GM12891 (cell line): ENCODE measurements around the gene BRD3OS.

Experiments
- DNase-seq: peaks from one replicate; pipeline ENCODE4 v3.0.0; 2011; ENCODE audit warnings: low spot score; ENCODE audit not compliant: insufficient read length
- FAIRE-seq: peaks from 2 replicates; lab custom pipeline; 2011; peaks lifted over from hg19 to GRCh38; lab: Jason Lieb, UNC
- PAX5 ChIP-seq: IDR thresholded peaks from 2 replicates; pipeline ENCODE4 v1.6.1; 2011; ENCODE audit warnings: low read length, moderate library complexity, mild to moderate bottlenecking; ENCODE audit not compliant: insufficient read depth, severe bottlenecking
- POLR2A ChIP-seq: IDR thresholded peaks from 2 replicates; pipeline ENCODE4 v1.6.1; 2011; ENCODE audit warnings: low read depth, low read length, control low read depth
- POLR2AphosphoS5 ChIP-seq: IDR thresholded peaks from 2 replicates; pipeline ENCODE4 v1.6.1; 2011; ENCODE audit warnings: low read depth, low read length, control low read depth
- POU2F2 ChIP-seq: IDR thresholded peaks from 2 replicates; pipeline ENCODE4 v1.6.1; 2011; ENCODE audit warnings: low read depth, mild to moderate bottlenecking, control low read depth, low read length, moderate library complexity
- SPI1 ChIP-seq: IDR thresholded peaks from 2 replicates; pipeline ENCODE4 v1.6.1; 2011; ENCODE audit warnings: low read depth, low read length, control low read depth
- TAF1 ChIP-seq: IDR thresholded peaks from 2 replicates; pipeline ENCODE4 v1.6.1; 2011; ENCODE audit warnings: low read depth, low read length, control low read depth

Gene BRD3OS

GRCh38 chr9:134034215-134035040 is 9.1 kb downstream of the BRD3OS start:
- no peak for DNase-seq
- FAIRE-seq: no peak
- no peak for TF ChIP-seq PAX5
- no peak for TF ChIP-seq POU2F2
- TF ChIP-seq SPI1: no peak
- no peak for TF ChIP-seq POLR2AphosphoS5
- TF ChIP-seq POLR2A: no peak
- TF ChIP-seq TAF1: no peak

DNA sequence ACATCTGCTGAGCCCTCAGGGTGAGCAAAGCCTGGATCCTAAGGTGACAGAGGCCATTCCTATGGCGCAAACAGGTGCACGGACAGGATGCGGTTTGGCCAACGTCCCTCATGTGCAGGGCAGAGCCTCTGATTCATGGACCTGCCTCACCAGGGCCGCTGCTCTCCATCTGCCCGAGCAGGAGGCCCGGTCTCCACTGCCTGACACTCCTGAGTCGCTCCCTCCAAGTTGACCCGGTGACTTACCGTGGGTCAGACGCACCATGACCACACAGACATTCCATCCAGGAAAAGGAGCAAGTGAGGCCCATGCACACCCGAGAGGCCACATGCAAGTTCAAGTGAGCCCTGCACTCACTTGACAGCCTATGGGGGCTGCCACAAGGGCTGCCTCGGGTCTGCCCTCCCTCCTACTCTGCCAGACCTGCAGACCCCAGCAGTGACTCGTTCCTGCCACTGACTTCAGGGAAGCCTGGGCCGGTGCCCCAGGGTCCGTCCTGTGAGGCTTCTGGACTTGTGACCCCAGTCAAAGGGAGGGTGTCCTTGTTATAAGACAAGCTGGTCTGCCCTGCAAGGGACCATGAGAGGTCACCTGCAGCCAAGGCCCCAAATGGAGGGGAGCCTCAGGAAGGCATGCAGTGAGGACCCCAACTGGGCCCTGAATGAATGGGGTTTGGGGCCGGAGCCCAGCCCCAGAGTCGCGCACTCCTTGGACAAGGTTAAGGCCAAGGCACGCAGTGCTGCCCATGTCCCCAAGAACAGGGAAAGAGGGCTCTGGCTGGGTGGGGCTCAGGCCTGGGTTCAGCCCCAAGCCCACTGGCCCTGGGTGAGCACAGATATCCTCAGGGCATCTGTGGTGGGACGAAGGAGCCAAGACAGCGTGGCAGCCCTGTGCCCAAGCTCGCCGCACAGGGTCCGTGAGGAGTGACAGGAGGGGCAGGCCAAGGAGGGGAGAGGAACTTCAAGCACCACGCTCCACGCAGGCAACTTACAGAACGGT is 10.1 kb downstream of the BRD3OS start:
- no peak for FAIRE-seq
- DNase-seq: no peak
- TF ChIP-seq TAF1 (no peak), POU2F2 (no peak), SPI1 (no peak), PAX5 (no peak)

GRCh38 chr9:134036130-134036529 is 10.8 kb downstream of the BRD3OS start:
- FAIRE-seq (no peak), DNase-seq (no peak)
- TF ChIP-seq PAX5: no peak
- no peak for TF ChIP-seq TAF1
- no peak for TF ChIP-seq POU2F2
- no peak for TF ChIP-seq POLR2A
- TF ChIP-seq POLR2AphosphoS5: no peak
- TF ChIP-seq SPI1: no peak

- no peak for DNase-seq
- no peak for FAIRE-seq
- TF ChIP-seq POLR2AphosphoS5 (no peak), TAF1 (no peak), PAX5 (no peak), SPI1 (no peak)
Observed at GRCh38 chr9:134037641-134038040, 12.4 kb downstream of the BRD3OS start.

GRCh38 chr9:134039386-134040175 is 14.3 kb downstream of the BRD3OS start:
- TF ChIP-seq POU2F2: no peak
- TF ChIP-seq SPI1: no peak
- no peak for TF ChIP-seq POLR2A
- no peak for TF ChIP-seq PAX5
- no peak for TF ChIP-seq TAF1
- TF ChIP-seq POLR2AphosphoS5: no peak
- DNase-seq (no peak), FAIRE-seq (no peak)

- FAIRE-seq (no peak), DNase-seq (no peak)
- TF ChIP-seq POLR2A (no peak), TAF1 (no peak), PAX5 (no peak), SPI1 (no peak), POU2F2 (no peak), POLR2AphosphoS5 (no peak)
Observed at GRCh38 chr9:134040176-134040565, 14.9 kb downstream of the BRD3OS start.

- DNase-seq: no peak
- TF ChIP-seq POU2F2: no peak
- TF ChIP-seq POLR2AphosphoS5: no peak
- TF ChIP-seq POLR2A: no peak
- TF ChIP-seq PAX5: no peak
- TF ChIP-seq TAF1: no peak
- no peak for TF ChIP-seq SPI1
- no peak for FAIRE-seq
Observed at GRCh38 chr9:134040781-134041648, 15.7 kb downstream of the BRD3OS start.

- FAIRE-seq (no peak), DNase-seq (no peak)
- TF ChIP-seq PAX5 (no peak), POLR2AphosphoS5 (no peak), POLR2A (no peak), TAF1 (no peak), SPI1 (no peak), POU2F2 (no peak)
Observed at GRCh38 chr9:134041649-134041962, 16.3 kb downstream of the BRD3OS start.
